ENCODE measurements around the gene MAP7D3. TPM values are rescaled to one million over a fixed set of nuclear protein-coding genes. Genes with fewer than 3 reads are reported as not detected.

Gene MAP7D3
- polyA plus RNA-seq, 1 donor from 2014 or later = 0.68 TPM

- Histone ChIP-seq H3K4me2 (ENCODE audit: low read length) (peak overlapping the region; percentile 14), H2AFZ (ENCODE audit: low read depth, low read length) (no peak overlapping the region), H3K79me2 (replicated peaks; ENCODE audit: insufficient read depth, low read length) (peaks cover 11% of the 10 kb centered on the region), H3K27me3 (ENCODE audit: insufficient read depth, low read depth, low read length) (no peaks in the 10 kb centered on the region), H3K36me3 (ENCODE audit: insufficient read depth, low read length) (no peaks in the 10 kb centered on the region), H3K9me2 (ENCODE audit: insufficient read depth, low read length) (no peaks in the 10 kb centered on the region), H3F3A (ENCODE audit: insufficient read depth, low read length, poor library complexity, severe bottlenecking) (no peaks in the 10 kb centered on the region), H3K4me3 (ENCODE audit: low read length) (peak overlapping the region; percentile 45), H3K27ac (ENCODE audit: low read length) (peak overlapping the region; percentile 79), H3K9ac (ENCODE audit: low read length) (no peak overlapping the region), H3K9me3 (ENCODE audit: low read length) (no peaks in the 10 kb centered on the region), H4K20me1 (ENCODE audit: insufficient read depth) (no peaks in the 10 kb centered on the region)
- TF ChIP-seq REST (IDR thresholded peaks at IDR 0.05; ENCODE audit: borderline replicate concordance) (no peak), CTCF (IDR thresholded peaks at IDR 0.05; ENCODE audit: poor library complexity, severe bottlenecking) (no peak), POLR2AphosphoS5 (IDR thresholded peaks at IDR 0.05) (no peak), TAF1 (IDR thresholded peaks at IDR 0.05; ENCODE audit: low read depth) (no peak), SMC3 (conservative IDR thresholded peaks at IDR 0.05; ENCODE audit: poor library complexity) (no peak), EP300 (conservative IDR thresholded peaks at IDR 0.05; ENCODE audit: poor library complexity, severe bottlenecking) (no peak), RAD21 (conservative IDR thresholded peaks at IDR 0.05) (no peak), MXI1 (conservative IDR thresholded peaks at IDR 0.05; ENCODE audit: poor library complexity, severe bottlenecking) (no peak), EZH2 (IDR thresholded peaks at IDR 0.05; ENCODE audit: borderline replicate concordance, insufficient read depth, low read length, poor library complexity, severe bottlenecking) (no peak)
Observed at GRCh38 chrX:136166221-136166855, 84.9 kb downstream of the MAP7D3 start.

- Histone ChIP-seq H3K27ac (ENCODE audit: low read length) (peak overlapping the region; percentile 79), H3K4me2 (ENCODE audit: low read length) (no peak overlapping the region), H4K20me1 (ENCODE audit: insufficient read depth) (no peaks in the 10 kb centered on the region), H3K9ac (ENCODE audit: low read length) (peak overlapping the region; percentile 36), H3K9me3 (ENCODE audit: low read length) (no peaks in the 10 kb centered on the region), H2AFZ (ENCODE audit: low read depth, low read length) (no peak overlapping the region), H3F3A (ENCODE audit: insufficient read depth, low read length, poor library complexity, severe bottlenecking) (no peaks in the 10 kb centered on the region), H3K79me2 (replicated peaks; ENCODE audit: insufficient read depth, low read length) (peaks cover 11% of the 10 kb centered on the region), H3K27me3 (ENCODE audit: insufficient read depth, low read depth, low read length) (no peaks in the 10 kb centered on the region), H3K9me2 (ENCODE audit: insufficient read depth, low read length) (no peaks in the 10 kb centered on the region), H3K36me3 (ENCODE audit: insufficient read depth, low read length) (no peaks in the 10 kb centered on the region), H3K4me3 (ENCODE audit: low read length) (peak overlapping the region; percentile 45)
- TF ChIP-seq POLR2AphosphoS5 (IDR thresholded peaks at IDR 0.05) (no peak), CTCF (IDR thresholded peaks at IDR 0.05; ENCODE audit: poor library complexity, severe bottlenecking) (no peak), TAF1 (IDR thresholded peaks at IDR 0.05; ENCODE audit: low read depth) (no peak), EP300 (conservative IDR thresholded peaks at IDR 0.05; ENCODE audit: poor library complexity, severe bottlenecking) (no peak), RAD21 (conservative IDR thresholded peaks at IDR 0.05) (no peak), SMC3 (conservative IDR thresholded peaks at IDR 0.05; ENCODE audit: poor library complexity) (no peak), REST (IDR thresholded peaks at IDR 0.05; ENCODE audit: borderline replicate concordance) (no peak)
Observed at GRCh38 chrX:136165406-136165805, 85.8 kb downstream of the MAP7D3 start.

All from neural cell (in vitro differentiated cells).